Keratinocyte (primary cell): ENCODE measurements around the gene CUX1.

Experiments used
- EZH2 ChIP-seq: IDR thresholded peaks from one replicate; pipeline ENCODE4 v1.6.1; 2012; ENCODE audit warnings: inconsistent platforms, mild to moderate bottlenecking, low read length, moderate library complexity
- TF ChIP-seq, protein P1 (sequence below), 3 experiments: IDR thresholded peaks in 1 of 3; conservative IDR thresholded peaks in 1 of 3; optimal IDR thresholded peaks in 1 of 3; 2 replicates in 2 of 3; 3 replicates in 1 of 3; pipeline versions ENCODE3 to v1.5.1; 2011; ENCODE audit warnings: low read length in 3 of 3, mild to moderate bottlenecking in 3 of 3, moderate library complexity in 2 of 3, control low read depth in 1 of 3, inconsistent platforms in 1 of 3; ENCODE audit not compliant: insufficient read depth in 2 of 3; ENCODE audit errors: extremely low read depth in 1 of 3

DNA sequence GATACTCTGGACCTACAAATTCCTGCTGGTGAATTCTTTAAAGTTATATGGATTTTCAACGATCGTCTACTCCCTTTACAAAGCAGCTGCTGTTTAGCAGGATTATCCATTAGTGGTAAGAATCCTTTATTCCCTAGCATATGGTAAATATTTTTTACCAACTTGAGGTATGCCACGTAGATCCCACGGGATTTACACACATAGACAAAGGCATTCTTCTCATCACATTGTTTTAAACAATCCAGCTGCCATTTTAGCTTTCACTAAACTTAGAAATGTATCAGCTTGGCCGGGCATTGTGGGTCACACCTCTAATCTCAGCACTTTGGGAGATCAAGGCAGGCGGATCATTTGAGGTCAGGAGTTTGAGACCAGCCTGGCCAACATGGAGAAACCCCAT is 321.2 kb downstream of the CUX1 start:
- TF ChIP-seq EZH2 = no peak
- TF ChIP-seq, protein P1, sequence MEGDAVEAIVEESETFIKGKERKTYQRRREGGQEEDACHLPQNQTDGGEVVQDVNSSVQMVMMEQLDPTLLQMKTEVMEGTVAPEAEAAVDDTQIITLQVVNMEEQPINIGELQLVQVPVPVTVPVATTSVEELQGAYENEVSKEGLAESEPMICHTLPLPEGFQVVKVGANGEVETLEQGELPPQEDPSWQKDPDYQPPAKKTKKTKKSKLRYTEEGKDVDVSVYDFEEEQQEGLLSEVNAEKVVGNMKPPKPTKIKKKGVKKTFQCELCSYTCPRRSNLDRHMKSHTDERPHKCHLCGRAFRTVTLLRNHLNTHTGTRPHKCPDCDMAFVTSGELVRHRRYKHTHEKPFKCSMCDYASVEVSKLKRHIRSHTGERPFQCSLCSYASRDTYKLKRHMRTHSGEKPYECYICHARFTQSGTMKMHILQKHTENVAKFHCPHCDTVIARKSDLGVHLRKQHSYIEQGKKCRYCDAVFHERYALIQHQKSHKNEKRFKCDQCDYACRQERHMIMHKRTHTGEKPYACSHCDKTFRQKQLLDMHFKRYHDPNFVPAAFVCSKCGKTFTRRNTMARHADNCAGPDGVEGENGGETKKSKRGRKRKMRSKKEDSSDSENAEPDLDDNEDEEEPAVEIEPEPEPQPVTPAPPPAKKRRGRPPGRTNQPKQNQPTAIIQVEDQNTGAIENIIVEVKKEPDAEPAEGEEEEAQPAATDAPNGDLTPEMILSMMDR (optimal IDR thresholded peaks at IDR 0.05 in 1 of 3, IDR thresholded peaks at IDR 0.05 in 1 of 3, conservative IDR thresholded peaks at IDR 0.05 in 1 of 3; ENCODE audit: extremely low read depth in 1 of 3, insufficient read depth in 2 of 3, low read length in 3 of 3) = no peak
